Smooth muscle cell (in vitro differentiated cells): ENCODE measurements around the gene PRPF38A. TPM values are rescaled to one million over a fixed set of nuclear protein-coding genes. Genes with fewer than 3 reads are reported as not detected.

ENCODE experiments used
- DNase-seq: peaks from one replicate; lab custom pipeline; 2025; ENCODE audit not compliant: unreplicated experiment; lab: John Stamatoyannopoulos, UW
- H2AFZ ChIP-seq: fragments of 200-600 bp; sonication (generic); 2 replicates; pipeline ENCODE4 v1.6.0; 2016; ENCODE audit warnings: antibody characterized with exemption, low read depth, mild to moderate bottlenecking
- H3F3A ChIP-seq: fragments of 200-600 bp; sonication (generic); 2 replicates; pipeline ENCODE4 v1.6.0; 2017; ENCODE audit warnings: antibody characterized with exemption, low read depth
- H3K27ac ChIP-seq: fragments of 200-600 bp; sonication (generic); 2 replicates; pipeline ENCODE4 v1.5.1; 2016; ENCODE audit warnings: low read depth, mild to moderate bottlenecking
- H3K27me3 ChIP-seq: fragments of 200-600 bp; sonication (generic); 2 replicates; pipeline ENCODE4 v1.6.1; 2016; ENCODE audit warnings: low read depth, mild to moderate bottlenecking
- H3K36me3 ChIP-seq: fragments of 200-600 bp; sonication (generic); 2 replicates; pipeline ENCODE4 v1.5.1; 2016; ENCODE audit warnings: low read depth
- H3K4me1 ChIP-seq: fragments of 200-600 bp; sonication (generic); 2 replicates; pipeline ENCODE4 v1.5.1; 2016; ENCODE audit warnings: low read depth
- H3K4me2 ChIP-seq: fragments of 200-600 bp; sonication (generic); 2 replicates; pipeline ENCODE4 v1.6.0; 2016; ENCODE audit warnings: mild to moderate bottlenecking
- H3K4me3 ChIP-seq: fragments of 200-600 bp; sonication (generic); 2 replicates; pipeline ENCODE4 v1.5.1; 2016; ENCODE audit warnings: mild to moderate bottlenecking
- H3K79me2 ChIP-seq: fragments of 200-600 bp; sonication (generic); 2 replicates; pipeline ENCODE4 v1.6.0; 2016; ENCODE audit warnings: low read depth, mild to moderate bottlenecking
- H3K9ac ChIP-seq: fragments of 200-600 bp; sonication (generic); 2 replicates; pipeline ENCODE4 v1.6.0; 2016; ENCODE audit warnings: low read depth
- H3K9me3 ChIP-seq: fragments of 200-600 bp; sonication (generic); replicated peaks from 2 replicates; pipeline ENCODE4 v1.5.1; 2016; ENCODE audit warnings: low read depth
- H4K20me1 ChIP-seq: fragments of 200-600 bp; sonication (generic); 2 replicates; pipeline ENCODE4 v1.6.0; 2016; ENCODE audit warnings: low read depth
- WGBS: methylation state at CpG from one replicate; pipeline ENCODE4 v1.1.7; 2016; ENCODE audit warnings: low lambda C conversion rate; 5-methylcytosine and 5-hydroxymethylcytosine counted together
- polyA plus RNA-seq: library from polyadenylated mRNA; unstranded; fragments of >200 nt; fragmentation: Nextera tagmentation; extraction: Ambion mirVana; gene quantifications from 2 replicates; pipeline ENCODE4 v1.2.1, GENCODE V29; 2016
- total RNA-seq: library from RNA; depleted of rRNA; stranded (reverse); fragments of >200 nt; gene quantifications from 2 replicates; pipeline ENCODE4 v1.2.3, GENCODE V29; 2014
- TF ChIP-seq, protein P1 (sequence below): fragments of 200-600 bp; sonication (generic); IDR thresholded peaks from 2 replicates; pipeline ENCODE4 v1.5.1; 2017; ENCODE audit warnings: borderline replicate concordance, mild to moderate bottlenecking, antibody characterized with exemption; ENCODE audit not compliant: insufficient read depth, poor library complexity, severe bottlenecking

The PRPF38A gene
- total and polyA plus RNA-seq, 2 experiments from 2014 or later = 23.2 to 28.0 TPM

DNA sequence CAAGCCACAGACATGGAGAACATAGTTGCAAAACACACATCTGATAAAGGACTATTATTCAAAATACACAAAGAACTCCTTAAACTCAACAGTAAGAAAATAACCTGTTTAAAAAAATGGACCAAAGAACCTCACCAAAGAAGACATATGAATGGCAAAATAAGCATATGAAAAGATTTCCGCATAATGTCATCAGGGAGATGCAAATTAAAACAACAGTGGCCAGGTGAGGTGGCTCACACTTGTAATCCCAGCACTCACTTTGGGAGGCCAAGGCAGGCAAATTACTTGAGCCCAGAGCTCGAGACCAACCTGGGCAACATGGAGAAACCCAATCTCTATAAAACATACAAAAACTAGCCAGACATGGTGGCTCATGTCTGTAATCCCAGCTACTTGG, 50.4 kb downstream of the PRPF38A start:
- no peak overlapping the region for H2AFZ ChIP-seq
- no peaks in the 10 kb centered on the region for H3K9me3 ChIP-seq
- no peaks in the 10 kb centered on the region for H3K36me3 ChIP-seq
- peaks cover 3% of the 10 kb centered on the region for H4K20me1 ChIP-seq
- no peak overlapping the region for H3K27ac ChIP-seq
- no peak overlapping the region for H3K4me3 ChIP-seq
- WGBS = 90% methylated on average over 2 of the region's 2 CpGs
- H3F3A ChIP-seq = no peaks in the 10 kb centered on the region
- peaks cover 11% of the 10 kb centered on the region for H3K79me2 ChIP-seq
- no peak overlapping the region for H3K9ac ChIP-seq
- TF ChIP-seq, protein P1, sequence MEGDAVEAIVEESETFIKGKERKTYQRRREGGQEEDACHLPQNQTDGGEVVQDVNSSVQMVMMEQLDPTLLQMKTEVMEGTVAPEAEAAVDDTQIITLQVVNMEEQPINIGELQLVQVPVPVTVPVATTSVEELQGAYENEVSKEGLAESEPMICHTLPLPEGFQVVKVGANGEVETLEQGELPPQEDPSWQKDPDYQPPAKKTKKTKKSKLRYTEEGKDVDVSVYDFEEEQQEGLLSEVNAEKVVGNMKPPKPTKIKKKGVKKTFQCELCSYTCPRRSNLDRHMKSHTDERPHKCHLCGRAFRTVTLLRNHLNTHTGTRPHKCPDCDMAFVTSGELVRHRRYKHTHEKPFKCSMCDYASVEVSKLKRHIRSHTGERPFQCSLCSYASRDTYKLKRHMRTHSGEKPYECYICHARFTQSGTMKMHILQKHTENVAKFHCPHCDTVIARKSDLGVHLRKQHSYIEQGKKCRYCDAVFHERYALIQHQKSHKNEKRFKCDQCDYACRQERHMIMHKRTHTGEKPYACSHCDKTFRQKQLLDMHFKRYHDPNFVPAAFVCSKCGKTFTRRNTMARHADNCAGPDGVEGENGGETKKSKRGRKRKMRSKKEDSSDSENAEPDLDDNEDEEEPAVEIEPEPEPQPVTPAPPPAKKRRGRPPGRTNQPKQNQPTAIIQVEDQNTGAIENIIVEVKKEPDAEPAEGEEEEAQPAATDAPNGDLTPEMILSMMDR = no peak
- no peaks in the 10 kb centered on the region for H3K4me1 ChIP-seq
- DNase-seq = no peak
- no peaks in the 10 kb centered on the region for H3K27me3 ChIP-seq
- H3K4me2 ChIP-seq = no peak overlapping the region

DNA sequence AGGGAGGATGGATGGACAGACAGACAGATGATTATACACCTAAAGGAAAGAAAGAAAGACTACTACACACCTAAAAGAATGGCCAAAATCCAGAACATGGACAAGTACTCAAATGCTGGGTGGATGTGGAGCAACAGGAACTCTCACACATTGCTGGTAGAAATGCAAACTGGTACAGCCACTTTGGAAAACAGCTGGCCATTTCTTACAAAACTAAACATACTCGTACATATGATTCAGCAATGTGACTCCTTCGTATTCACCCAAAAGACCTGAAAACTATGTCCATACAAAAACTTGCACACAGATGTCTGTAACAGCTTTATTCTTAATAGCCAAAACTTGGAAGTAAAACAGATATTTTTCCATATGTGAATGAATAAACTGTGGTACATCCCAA, 51.3 kb downstream of the PRPF38A start:
- TF ChIP-seq, protein P1 = no peak
- Histone ChIP-seq H3K4me2 (no peak overlapping the region), H4K20me1 (peaks cover 3% of the 10 kb centered on the region), H3K36me3 (no peaks in the 10 kb centered on the region), H3K4me3 (no peak overlapping the region), H3K27ac (no peak overlapping the region), H3K9ac (no peak overlapping the region), H3K27me3 (no peaks in the 10 kb centered on the region), H2AFZ (no peak overlapping the region), H3K9me3 (no peaks in the 10 kb centered on the region), H3K4me1 (no peaks in the 10 kb centered on the region), H3K79me2 (peaks cover 8% of the 10 kb centered on the region), H3F3A (no peaks in the 10 kb centered on the region)
- DNase-seq = no peak
- WGBS = 98% methylated on average over 2 of the region's 2 CpGs

DNA sequence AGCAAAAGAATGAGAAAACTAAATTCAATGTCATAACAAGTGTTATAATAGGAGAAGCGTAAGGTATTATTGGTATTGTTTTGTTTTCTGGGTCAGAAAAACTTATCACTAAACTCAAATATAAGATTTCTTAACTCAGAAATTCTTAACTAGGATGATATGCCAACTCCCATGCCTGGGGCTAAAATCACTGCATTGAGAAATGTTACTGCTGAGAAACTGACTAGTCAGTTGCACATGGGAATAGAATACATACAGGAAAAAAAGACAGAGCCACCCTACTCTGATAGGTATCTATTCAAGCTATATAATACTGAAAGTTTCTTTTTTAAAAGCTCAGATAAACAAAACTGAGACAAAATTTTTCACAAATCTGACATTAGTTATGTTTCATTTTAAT, 56.3 kb downstream of the PRPF38A start:
- no peak for DNase-seq
- WGBS = 97% methylated on average over 1 of the region's 1 CpG
- Histone ChIP-seq H3K9ac (no peak overlapping the region), H3K27me3 (no peaks in the 10 kb centered on the region), H3K4me3 (no peak overlapping the region), H3K4me1 (no peaks in the 10 kb centered on the region), H4K20me1 (no peaks in the 10 kb centered on the region), H2AFZ (no peak overlapping the region), H3K4me2 (no peak overlapping the region), H3K9me3 (no peaks in the 10 kb centered on the region), H3K79me2 (no peaks in the 10 kb centered on the region), H3K27ac (no peak overlapping the region), H3F3A (no peaks in the 10 kb centered on the region), H3K36me3 (no peaks in the 10 kb centered on the region)
- TF ChIP-seq, protein P1 = no peak

DNA sequence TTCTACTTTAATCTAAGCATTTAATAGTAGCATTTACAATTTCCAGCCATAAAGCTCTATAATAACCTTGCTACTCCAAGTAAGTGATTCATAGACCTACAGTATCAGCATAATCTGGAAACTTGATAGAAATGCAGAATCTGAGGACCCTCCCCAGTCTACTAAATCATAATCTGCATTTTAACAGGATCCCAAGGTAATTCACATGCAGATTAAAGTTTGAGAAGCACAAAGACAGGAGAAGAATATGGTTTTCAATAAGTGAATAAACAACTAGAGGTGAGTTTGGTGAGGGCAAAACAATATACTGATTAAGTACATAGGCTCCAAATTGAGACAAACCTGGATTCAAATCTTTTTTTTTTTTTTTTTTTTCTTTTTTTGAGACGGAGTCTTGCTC, 57.4 kb downstream of the PRPF38A start:
- 67% methylated on average over 1 of the region's 1 CpG for WGBS
- Histone ChIP-seq H3K4me2 (no peak overlapping the region), H3K27ac (no peak overlapping the region), H3K27me3 (no peaks in the 10 kb centered on the region), H3K9me3 (no peaks in the 10 kb centered on the region), H2AFZ (no peak overlapping the region), H3K79me2 (no peaks in the 10 kb centered on the region), H3K36me3 (no peaks in the 10 kb centered on the region), H3K9ac (no peak overlapping the region), H3K4me1 (no peaks in the 10 kb centered on the region), H4K20me1 (no peaks in the 10 kb centered on the region), H3K4me3 (no peak overlapping the region), H3F3A (no peaks in the 10 kb centered on the region)
- no peak for DNase-seq
- TF ChIP-seq, protein P1 = no peak
